Spleen (tissue), 7 donors: Measurements from ENCODE around the gene BCORL1.

Experiments
- POLR2A ChIP-seq, 3 donors: fragments of 450-650 bp; IDR thresholded peaks; one replicate each; pipeline ENCODE4 v1.5.1; 2017; ENCODE audit warnings: antibody characterized with exemption in 3 of 3, mild to moderate bottlenecking in 1 of 3
- TF ChIP-seq, protein P1 (sequence below), 11 experiments: fragments of 200-600 bp in 7 of 11; fragments of 450-650 bp in 4 of 11; sonication (generic) in 4 of 11; IDR thresholded peaks in 8 of 11; conservative IDR thresholded peaks in 3 of 11; 1 replicate in 7 of 11; 2 replicates in 4 of 11; pipeline versions ENCODE4 v1.4.0 to v1.8.0; 2016 to 2021; ENCODE audit warnings: antibody characterized with exemption in 11 of 11, inconsistent platforms in 4 of 11, mild to moderate bottlenecking in 1 of 11
- donor health status: DM: no; HTN: no; CAD: no; lungs with moderate emphysema.
- donor health status: DM: no; HTN: no; CAD: no.
- donor health status: DM: no; HTN: no; CAD: no.

DNA sequence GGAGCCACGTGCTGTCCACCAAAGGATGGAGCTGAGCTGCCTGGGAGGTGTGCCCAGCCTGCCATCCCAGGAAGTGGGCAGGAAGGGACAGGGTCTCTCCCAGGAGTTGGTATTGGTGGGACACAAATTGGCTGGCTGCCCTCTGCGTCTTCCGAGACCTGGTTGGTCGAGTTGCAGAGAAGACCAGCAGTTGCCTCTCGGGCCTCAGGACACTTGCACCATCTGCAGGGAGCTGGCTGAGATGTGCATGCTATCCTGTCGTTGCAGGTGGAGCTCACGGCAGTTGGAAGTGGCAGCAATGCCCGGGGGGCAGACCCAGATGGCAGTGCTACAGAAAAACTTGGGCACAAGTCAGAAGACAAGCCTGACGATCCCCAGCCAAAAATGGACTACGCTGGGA is 30.2 kb downstream of the BCORL1 start:
- no peak for TF ChIP-seq POLR2A (IDR thresholded peaks at IDR 0.05)
- TF ChIP-seq, protein P1, sequence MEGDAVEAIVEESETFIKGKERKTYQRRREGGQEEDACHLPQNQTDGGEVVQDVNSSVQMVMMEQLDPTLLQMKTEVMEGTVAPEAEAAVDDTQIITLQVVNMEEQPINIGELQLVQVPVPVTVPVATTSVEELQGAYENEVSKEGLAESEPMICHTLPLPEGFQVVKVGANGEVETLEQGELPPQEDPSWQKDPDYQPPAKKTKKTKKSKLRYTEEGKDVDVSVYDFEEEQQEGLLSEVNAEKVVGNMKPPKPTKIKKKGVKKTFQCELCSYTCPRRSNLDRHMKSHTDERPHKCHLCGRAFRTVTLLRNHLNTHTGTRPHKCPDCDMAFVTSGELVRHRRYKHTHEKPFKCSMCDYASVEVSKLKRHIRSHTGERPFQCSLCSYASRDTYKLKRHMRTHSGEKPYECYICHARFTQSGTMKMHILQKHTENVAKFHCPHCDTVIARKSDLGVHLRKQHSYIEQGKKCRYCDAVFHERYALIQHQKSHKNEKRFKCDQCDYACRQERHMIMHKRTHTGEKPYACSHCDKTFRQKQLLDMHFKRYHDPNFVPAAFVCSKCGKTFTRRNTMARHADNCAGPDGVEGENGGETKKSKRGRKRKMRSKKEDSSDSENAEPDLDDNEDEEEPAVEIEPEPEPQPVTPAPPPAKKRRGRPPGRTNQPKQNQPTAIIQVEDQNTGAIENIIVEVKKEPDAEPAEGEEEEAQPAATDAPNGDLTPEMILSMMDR (IDR thresholded peaks at IDR 0.05 in 8 of 11, conservative IDR thresholded peaks at IDR 0.05 in 3 of 11) = no peak
